HG03108 (cell line): ENCODE results near the gene ARHGEF2.
"Not testable (repeated sequence)": the region's sequence is repeated elsewhere in the genome, so short reads cannot be mapped to it uniquely, and the experiment has no call there.

Experiments
- ATAC-seq: cut with Tn5 transposase; IDR thresholded peaks from one replicate; pipeline ENCODE4 v1.9.1; 2021; ENCODE audit warnings: moderate library complexity; ENCODE audit not compliant: unreplicated experiment

ARHGEF2 gene

DNA sequence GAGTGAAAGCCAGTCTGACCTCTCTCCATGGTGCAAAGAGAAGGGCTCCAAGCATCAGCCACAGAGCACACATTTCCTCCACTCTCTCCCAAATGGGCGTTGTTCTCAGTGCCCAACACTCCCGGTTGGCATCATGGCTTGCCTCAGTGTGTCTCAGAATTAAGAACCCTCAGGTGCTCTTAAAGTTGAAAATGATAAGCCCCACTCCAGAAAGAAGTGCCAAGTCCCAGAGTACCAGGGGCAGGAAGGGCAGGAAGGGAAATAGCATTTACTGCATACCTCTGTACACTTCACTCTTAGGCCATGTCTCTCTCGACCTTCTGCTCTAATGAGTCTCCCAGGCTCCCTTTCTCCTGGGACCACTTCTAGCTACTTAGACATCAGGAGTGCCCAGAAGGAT lies 15.2 kb upstream of the ARHGEF2 start:
- ATAC-seq = no peak

DNA sequence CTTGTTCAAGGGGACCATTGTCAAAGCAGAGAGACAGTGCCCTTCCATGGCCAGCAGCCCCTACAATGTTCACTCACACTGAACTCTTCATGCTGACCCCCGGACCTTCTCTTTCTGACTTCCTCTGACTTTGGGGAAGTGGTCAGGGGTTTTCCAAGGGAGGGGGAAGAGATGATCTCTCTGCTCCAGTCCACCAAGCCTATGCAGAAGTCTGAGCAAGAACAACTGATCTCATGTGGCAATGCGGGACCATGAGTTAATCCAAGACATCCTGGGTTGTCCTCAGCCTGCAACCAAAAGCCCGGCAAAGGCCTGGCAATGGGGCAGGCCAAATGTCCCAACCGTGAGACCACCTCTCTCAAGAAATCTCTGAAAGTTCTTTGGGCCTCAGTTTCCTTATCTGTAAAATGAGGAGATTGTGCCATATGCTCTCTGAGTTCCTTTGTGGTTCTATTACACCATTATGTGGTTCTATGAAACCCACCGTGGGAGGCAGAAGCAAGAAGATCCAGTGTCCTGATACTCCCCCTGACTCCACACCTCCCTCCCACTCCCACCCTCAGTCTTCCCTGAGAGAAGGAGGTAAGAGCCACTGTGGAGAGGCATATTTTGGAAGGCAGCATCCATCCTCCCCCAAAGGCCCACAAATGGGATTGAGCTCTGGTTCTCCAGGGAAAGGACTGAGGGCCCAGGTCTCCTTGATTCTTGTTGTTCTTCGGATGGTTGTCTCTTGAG lies 11.8 kb upstream of the ARHGEF2 start:
- no peak for ATAC-seq

DNA sequence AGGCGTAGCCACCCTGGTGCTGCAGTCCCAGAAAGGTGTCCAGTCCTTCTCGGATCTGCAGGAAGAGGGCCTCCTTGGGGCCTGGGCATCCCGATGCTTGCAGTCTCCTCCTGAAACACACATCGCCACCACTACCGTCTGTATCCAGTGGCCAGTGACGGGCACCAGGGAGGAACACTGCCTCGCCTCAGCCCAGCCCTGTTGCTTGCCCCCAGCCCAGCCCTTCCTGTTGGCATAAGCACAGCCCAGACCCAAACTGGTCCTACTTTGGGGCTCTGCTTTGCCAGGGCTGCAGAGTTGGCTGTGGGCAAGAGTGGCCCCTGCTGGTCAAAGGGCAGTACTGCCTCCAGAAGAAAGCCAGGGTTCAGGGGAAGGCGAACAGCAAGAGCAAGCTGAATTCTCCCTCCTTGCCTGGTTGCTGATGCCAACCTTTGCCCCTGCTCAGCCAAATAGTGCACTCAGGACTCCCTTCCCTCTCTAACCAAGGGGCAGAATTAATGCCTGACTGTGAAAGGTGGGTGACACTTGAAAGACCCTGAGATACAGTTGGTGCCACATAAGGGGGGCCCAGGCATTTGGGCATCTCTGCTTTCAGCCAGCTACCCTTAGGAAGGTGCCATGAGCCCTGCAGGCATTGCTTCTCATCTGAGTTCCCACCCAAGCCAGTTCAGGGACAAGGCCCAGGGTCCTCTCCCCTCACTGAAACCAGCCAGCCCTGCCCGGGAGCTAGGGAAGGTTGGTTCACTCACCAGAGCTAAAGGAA lies 11.1 kb upstream of the ARHGEF2 start:
- ATAC-seq = peak; percentile 67

DNA sequence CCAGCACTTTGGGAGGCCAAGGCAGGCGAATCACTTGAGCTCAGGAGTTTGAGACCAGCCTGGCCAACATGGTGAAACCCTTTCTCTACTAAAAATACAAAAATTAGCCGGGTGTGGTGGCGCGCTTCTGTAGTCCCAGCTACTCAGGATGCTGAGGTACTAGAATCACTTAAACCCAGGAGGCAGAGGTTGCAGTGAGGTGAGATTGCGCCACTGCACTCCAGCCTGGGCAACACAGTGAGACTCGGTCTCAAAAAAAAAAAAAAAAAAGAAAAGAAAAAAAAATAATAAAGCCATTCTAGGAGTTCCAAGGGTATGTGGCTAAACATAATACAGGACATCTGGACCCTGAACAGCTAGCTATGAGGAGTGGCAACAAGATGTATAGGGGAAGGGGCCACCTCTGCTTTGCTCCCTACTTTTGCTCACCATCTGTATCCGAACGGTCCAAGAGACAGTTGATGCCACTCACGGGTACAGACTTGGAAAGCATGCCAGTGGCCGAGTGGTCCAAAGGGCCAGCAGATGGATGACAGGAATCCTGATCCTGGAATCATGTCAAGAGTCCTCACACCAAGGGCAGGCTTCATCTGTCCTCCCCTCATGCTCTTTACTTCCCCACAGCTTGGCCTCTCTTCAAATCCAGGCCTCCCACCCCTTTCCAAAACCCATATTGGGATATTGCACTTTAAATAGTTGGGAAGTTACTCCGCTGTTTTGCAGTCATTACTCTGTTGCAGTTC lies 6.7 kb upstream of the ARHGEF2 start:
- not testable (repeated sequence) for ATAC-seq

DNA sequence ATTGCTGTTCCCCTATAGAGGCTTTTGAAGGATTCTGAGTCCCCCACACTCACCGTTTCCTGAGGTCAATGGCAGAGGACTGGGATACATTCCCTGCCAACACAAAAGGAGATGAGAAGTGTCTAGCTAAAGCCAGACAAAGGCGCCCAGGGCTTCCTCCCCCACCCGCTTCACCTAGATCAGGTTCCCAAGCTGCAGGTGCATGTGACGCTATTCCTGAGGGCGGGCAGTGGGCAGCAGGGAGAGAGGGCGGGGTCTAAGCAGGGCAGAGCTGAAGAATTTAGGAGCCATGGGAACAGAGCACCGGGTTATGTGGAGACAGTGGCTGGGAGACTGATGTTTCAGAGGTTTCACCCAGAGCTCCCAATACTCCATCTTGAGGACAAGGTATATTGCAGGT lies 6.0 kb upstream of the ARHGEF2 start:
- no peak for ATAC-seq

DNA sequence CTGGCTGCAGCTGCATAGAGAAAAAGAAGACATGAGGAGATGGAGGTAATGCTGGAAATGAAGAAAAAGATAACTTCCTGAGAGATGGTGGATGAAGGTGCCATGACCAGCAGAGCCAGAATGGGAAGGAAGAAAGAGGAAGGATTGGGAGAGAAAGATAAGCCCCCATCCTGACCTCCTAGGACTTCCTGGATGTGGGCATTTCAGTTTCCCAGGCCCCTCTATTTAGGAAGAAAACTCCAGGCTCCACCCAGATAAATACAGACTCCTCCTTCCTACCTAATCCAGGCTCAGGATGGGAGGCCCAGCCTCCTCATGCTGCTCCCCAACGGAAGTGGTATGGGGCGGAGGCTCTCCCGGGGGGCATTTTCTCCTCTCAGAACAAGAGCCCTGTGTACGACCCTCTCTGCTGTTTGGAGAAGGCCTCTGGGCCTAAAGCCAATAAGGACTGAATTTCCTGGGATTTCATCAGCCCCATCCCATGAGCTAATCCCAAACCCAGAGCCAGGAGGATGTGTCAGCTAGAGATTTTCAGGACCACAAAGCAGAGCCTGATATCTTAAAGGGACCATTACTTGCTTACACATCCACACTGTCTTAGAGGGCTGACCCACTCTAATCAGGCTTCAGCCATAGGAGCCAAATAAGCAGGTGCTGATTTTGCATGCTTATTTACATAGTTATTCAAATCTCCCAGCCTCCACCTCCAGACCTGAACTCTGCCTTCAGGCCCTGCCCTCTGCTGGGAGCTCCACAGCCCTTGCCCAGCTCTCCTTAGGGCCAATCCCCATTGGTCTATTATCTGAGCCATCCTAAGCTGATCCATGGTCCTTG lies 5.1 kb upstream of the ARHGEF2 start:
- no peak for ATAC-seq

DNA sequence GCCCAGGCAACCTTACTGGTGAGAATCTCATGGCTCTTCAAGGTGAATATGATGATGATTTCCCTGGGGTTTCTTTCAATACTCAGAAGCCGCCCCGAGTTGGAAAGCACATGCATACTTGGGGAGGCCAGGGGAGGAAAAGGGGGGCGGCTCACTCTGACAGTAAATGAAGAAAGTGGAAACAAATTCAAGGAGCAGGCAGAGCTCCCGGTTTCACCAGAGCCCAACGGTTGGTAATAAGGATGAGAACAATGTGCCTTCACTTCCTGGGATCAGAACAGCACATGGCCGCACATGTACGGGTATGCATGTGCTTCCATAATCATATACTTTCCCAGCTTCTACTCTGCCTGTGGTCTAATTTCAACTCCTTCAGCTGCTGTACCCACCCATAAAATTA lies 3.8 kb upstream of the ARHGEF2 start:
- ATAC-seq = no peak

DNA sequence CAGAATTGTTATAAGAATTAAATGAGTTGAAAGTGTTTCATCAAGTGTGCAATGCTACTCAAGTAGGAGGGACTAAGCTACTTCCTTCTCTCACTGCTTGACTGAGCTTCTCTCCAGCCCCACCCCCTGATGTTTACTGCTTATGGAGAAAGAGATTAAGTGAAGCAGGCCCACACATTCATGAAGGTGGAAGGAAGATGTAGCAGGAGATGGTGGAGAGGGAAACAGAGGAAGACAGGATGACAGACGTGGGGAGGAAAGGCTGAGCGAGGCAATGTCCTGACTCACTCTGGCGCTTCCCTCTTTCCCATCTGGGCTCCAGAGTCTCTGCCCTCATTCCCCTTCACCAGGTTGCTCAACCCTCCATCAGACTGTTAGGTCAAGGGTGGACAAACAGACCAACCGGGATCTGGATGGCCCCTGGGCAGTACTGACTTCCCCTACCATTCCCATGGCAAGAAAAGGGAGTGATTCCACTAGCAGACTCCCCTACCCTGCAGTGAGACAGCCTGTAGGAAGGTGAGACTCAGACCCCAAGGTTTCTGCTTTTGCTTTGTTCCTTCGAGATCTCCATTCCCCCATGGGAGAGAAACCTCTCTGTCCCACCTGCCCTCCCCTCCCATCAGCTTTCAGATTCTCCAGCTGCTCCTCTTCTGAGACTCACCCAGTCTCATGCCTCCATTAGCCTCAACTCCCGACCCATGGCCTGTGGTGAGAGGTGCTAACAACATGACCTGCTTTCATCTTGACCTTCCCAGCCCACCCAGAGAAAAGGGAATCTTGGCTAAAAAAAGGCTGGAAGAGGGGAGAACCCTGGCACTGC lies 3.1 kb upstream of the ARHGEF2 start:
- ATAC-seq = no peak

DNA sequence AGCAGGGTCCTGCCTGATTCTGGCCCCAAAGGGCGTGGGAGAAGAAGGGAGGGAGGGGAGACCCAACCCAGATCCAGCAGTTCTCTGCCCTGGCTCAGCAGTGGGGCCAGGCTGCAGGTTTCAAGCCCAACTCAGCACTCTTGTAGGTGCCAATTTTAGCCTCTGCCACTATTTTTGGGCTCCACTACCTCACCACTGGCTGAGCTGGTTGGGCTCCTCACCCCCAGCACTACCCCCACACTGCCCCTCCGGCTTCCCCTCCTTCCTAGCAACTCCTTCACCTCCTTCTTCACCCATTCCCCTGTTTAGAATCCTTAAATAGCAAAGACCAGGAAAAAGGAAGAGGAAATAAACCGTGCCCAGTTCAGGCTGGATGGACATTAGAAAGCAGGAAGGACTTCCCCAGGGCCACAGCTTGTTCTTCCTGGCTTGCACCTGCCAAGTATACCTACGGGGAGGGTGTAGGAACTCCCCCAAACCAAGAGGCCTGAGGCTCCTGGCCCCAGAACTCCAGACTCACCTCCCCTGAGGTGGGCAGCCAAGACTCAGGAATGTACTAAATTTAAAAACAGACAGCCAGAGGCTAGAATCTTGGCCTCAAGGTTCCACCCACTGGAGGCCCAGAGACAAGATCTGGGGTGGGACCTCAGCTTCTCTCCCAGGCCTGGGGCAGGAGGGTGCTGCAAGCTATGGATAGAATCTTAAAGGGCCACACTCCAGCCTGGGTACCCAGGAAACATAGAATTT lies 1.4 kb upstream of the ARHGEF2 start:
- ATAC-seq = no peak

DNA sequence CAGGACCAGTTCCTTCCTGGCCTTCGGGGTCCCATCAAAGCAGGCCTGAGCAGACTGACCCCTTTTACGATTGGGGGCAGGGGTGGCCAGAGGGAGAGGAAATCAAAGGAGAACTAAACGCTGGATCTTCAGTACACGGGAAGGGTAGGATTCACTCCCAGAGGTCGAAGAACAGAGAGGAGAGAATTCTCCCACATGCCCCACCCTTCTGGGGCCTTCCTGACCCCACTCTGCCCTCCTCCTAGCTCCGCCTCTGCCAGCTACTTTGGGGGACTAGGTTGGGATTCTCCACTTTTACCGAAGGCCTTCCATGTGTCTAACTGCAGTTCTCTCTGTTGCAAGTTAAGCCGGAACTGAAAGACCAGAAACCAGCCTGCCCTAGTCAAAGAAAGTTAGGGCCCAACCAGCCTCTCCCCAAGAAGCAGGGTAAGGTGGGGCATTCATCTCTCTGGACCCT lies 654 bp upstream of the ARHGEF2 start:
- no peak for ATAC-seq

DNA sequence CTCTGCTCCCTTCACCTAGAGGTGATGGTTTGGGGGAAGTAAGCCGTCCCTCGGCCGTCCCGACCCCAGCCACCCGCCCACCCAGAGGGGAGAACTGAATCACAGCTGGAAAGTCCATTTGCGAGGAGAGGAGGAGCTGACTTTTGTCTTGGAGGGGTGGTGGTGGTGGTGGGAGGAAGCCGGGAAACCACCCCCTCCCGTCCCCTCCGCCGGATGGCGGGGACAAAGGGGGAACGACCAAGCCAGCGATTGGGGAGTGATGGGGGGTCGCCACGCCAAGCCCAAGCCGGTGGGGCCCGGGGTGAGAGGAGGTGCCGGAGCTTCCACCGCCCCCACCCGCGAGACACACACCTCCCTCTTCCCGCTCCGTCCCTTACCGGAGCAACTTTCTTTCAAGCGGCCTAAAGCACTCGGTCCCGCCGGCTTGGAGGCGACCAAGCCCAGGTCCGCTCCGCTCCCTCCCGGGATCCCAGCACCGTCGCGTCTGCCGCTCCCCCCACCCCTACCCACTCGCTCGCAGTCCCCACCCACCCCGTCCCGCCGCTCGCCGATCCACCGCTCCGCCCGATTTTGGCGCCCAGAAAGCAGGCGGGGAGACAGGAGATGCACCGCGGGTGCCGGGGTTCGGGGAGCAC lies 540 bp downstream of the ARHGEF2 start:
- no peak for ATAC-seq

DNA sequence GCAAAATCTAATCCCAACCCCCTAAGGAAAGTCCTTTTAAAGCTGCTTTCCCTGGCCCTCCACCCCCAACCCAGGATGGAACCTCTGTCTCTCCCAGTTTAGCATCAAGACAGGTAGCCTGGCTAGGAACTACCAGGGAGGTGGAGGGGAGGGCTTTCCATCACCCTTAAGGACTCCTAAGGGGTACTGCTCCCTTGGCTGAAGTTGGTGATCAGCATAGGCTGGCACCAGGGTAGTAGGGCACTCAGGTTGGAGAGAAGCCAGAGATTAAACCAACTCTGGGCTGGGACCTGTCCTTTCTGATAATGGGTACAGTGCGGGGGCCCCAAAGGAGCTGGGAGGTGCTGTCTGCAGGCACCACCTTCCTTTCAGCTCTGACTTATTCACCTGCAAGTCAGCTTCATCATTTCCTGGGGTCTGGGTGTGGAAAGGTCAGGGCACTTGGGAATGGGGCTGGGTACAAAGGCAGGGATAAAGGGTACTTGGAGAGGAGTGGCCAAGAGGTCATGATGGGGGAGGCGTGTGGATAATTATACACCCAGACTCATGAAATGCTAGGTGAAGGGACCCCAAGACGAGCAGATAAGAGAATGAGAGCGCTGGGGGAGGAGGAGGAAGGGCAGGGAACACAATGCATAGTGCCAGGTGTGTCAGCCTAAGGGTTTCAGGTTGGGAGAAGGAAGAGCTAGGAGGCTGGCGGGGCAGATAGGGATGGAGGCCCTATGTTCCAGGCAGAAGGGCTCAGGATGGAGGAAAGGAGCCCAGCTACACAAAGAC lies 1.2 kb downstream of the ARHGEF2 start:
- ATAC-seq = no peak

DNA sequence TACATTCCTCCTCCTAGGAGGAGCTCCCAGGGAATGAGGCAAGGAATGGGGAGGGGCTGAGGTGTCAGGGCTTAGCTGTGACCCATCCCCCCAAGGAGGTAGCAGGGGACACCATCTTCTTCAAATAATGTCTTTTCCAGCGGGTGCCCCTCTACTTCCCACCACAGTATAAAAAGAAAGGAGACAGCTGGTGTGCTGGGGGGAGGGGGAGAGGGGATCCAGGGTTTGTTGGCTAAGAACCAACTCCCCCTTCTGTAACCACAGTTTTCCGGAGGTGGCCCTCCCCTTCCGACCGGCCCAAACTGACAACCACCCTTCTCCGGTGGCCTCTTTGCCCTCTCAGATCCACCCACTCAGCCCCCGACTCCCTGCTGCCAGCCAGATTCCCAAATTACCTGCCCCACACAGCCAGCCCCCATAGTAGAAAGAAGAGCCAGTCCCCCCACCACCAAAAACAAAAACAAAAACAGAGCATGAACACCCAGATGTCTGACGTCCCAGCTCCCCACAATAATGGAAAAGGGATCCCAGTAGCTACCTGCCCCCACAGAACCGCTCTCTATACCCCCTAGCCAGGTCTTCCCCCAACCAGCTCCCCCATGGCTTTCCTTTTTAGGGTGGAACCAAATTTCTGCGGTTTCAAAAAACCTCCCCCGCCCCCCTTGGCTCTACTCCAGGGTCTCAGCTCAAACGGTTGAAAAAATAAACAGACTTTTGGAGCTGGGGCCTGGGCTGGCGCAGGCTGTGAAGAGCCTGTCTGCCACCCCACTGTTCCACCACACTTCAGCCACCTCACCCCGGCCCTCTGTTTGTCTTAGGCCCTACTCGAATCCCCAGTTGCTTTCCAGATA lies 2.1 kb downstream of the ARHGEF2 start:
- no peak for ATAC-seq

DNA sequence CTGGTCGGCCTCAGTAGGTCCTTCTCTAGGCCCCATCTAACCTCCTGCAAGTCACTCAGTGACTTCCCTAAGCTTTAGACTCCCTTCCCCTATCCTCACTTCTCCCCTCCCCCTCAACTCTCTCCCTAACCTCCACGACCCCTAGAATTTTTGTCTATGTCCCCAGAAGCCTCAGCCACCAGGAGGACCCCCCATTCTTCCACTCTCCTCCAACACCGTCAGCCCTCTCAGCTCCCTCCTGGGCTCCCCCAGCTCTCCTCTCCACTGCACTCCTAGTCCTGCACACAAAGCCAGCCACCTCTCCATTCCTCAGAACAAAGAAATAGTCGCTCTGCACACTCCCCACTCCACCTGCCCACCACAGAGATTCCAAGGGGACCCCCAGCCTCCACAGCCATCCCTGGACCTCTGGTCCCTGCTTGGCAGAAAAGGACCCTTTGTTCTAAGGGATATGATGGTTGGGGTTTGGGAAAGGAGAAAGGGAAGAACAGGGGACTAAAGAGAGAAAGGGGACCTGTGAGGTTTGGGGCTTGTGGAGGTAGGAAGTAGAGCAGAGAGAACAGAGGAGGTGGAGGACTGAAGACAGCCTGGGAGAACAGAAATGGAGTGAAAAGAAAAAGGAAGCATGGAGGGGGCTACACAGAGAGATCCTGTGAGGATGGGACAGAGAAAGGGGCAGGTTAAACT lies 2.8 kb downstream of the ARHGEF2 start:
- ATAC-seq = no peak

DNA sequence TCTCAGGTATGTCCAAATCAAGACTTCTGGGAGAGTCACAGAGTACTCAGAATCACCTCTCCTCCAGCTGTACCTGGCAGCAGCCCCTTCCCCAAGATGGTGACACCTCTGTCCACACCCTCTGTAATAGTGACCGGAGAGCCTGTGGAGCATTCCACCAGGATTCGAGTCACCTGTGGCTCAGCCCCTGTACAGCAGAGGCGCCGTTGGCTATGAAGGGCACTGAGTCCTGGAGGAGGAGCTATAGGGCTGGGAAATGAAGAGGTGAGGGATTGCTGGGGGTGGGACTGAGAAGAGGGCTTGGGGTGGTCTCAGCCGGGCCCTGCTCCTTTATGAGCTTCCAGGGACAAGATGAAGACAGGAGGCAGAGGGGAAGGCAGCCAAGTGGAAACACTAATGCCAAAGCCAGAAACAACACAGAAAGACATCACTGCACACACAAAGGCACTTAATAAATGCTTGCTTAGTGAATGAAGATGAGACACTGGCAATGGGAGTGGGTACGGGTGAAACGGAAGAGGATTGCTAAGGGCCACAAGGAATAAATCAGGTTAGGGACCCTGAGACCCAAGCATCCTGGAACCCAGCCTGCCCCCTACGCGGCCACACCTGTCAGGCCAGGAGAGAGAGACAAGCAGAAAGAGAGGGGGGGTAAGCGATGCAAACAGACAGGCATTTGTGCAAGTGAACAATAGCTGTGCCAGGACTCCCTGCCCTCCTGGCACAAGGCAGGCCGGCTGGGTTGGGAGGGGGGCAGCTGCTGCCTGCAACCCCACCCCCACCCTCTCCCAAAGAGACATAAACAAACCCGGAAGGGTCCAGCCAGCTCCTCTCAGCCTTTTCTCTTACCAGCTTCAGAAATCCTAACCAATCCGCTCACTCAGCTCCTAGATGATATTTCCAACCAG lies 3.9 kb downstream of the ARHGEF2 start:
- ATAC-seq = no peak

DNA sequence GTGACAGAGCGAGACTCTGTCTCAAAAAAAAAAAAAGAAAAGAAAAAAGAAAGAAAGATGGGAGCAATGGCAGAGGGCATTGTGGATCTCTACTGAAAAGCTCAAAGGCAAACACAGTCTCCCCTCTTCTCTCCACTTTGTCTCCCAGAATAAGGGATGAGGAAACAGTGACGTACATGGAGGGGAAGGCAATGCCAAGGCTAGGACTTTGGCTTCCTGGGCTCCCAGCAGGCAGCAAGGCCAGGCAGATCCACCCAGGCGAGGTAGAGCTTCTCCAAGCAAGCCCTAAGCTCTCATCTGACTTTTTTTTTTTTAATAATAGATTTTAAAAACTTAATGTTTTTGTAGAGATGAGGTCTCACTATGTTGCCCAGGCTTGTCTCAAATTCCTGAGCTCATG lies 4.6 kb downstream of the ARHGEF2 start:
- ATAC-seq = no peak
